Activated CD4-positive, alpha-beta T cell treated with anti-CD3 and anti-CD28 coated beads, Interleukin-10, Interleukin-2, amounts not matched to agents 100 ng/mL and 50 ng/mL, durations not matched to agents 16 hours and 8 hours (primary cell): ENCODE data around the gene CCDC69.
A peak's percentile ranks its signal among the peaks of the same experiment; 100 is the strongest.
"Not testable (repeated sequence)": the region's sequence is repeated elsewhere in the genome, so short reads cannot be mapped to it uniquely, and the experiment has no call there.

Experiments
- DNase-seq: peaks from one replicate; pipeline ENCODE4 v3.0.0-alpha.2; 2020

The CCDC69 gene

GRCh38 chr5:151186538-151186937 is 37.4 kb downstream of the CCDC69 start:
- DNase-seq, result no peak

- DNase-seq, result no peak
Observed at GRCh38 chr5:151186052-151186451, 37.8 kb downstream of the CCDC69 start.

GRCh38 chr5:151184316-151185042 is 39.4 kb downstream of the CCDC69 start:
- DNase-seq, result no peak

- no peak for DNase-seq
Observed at GRCh38 chr5:151183456-151184245, 40.2 kb downstream of the CCDC69 start.

GRCh38 chr5:151182976-151183375 is 40.9 kb downstream of the CCDC69 start:
- no peak for DNase-seq

GRCh38 chr5:151182524-151182900 is 41.4 kb downstream of the CCDC69 start:
- no peak for DNase-seq

- DNase-seq, result no peak
Observed at GRCh38 chr5:151181818-151182523, 41.9 kb downstream of the CCDC69 start.

GRCh38 chr5:151180291-151180690 is 43.6 kb downstream of the CCDC69 start:
- DNase-seq, result no peak

- DNase-seq, result no peak
Observed at GRCh38 chr5:151179489-151179840, 44.4 kb downstream of the CCDC69 start.

- no peak for DNase-seq
Observed at GRCh38 chr5:151178777-151179488, 45.0 kb downstream of the CCDC69 start.

- no peak for DNase-seq
Observed at GRCh38 chr5:151178372-151178771, 45.5 kb downstream of the CCDC69 start.

- not testable (repeated sequence) for DNase-seq
Observed at GRCh38 chr5:151176268-151176667, 47.6 kb downstream of the CCDC69 start.

GRCh38 chr5:151174612-151175101 is 49.2 kb downstream of the CCDC69 start:
- no peak for DNase-seq

- DNase-seq, result no peak
Observed at GRCh38 chr5:151173711-151174611, 49.9 kb downstream of the CCDC69 start.

- DNase-seq, result no peak
Observed at GRCh38 chr5:151171529-151171928, 52.4 kb downstream of the CCDC69 start.

GRCh38 chr5:151168602-151169344 is 55.1 kb downstream of the CCDC69 start:
- no peak for DNase-seq

- DNase-seq, result no peak
Observed at GRCh38 chr5:151167022-151167421, 56.9 kb downstream of the CCDC69 start.

- DNase-seq, result peak; percentile 87
Observed at GRCh38 chr5:151164687-151165392, 59.1 kb downstream of the CCDC69 start.

- DNase-seq, result no peak
Observed at GRCh38 chr5:151162776-151163175, 61.1 kb downstream of the CCDC69 start.

- DNase-seq, result no peak
Observed at GRCh38 chr5:151159649-151160373, 64.1 kb downstream of the CCDC69 start.
